WTC11 (cell line): ENCODE measurements around the gene TREH.
"Not testable (repeated sequence)": the region's sequence is repeated elsewhere in the genome, so short reads cannot be mapped to it uniquely, and the experiment has no call there.

ENCODE experiments used
- CTCF ChIP-seq: fragments of 200-600 bp; IDR thresholded peaks from 2 replicates; pipeline ENCODE4 v1.8.0; 2022; ENCODE audit warnings: antibody characterized with exemption
- E2F1 ChIP-seq: sonication (generic); formaldehyde crosslinking; IDR thresholded peaks from 2 replicates; pipeline ENCODE4 v1.8.0; 2022; ENCODE audit warnings: mild to moderate bottlenecking, missing genetic modification reagents
- ESRRA ChIP-seq: sonication (generic); formaldehyde crosslinking; IDR thresholded peaks from 2 replicates; pipeline ENCODE4 v1.8.1; 2022; ENCODE audit warnings: mild to moderate bottlenecking, missing genetic modification reagents, borderline replicate concordance
- OVOL2 ChIP-seq: fragments of 250-450 bp; sonication (Bioruptor Pico); IDR thresholded peaks from 2 replicates; pipeline ENCODE4 v1.9.0; 2021; ENCODE audit warnings: mild to moderate bottlenecking, borderline replicate concordance
- PREB ChIP-seq: sonication (generic); formaldehyde crosslinking; IDR thresholded peaks from 2 replicates; pipeline ENCODE4 v1.8.1; 2022; ENCODE audit warnings: mild to moderate bottlenecking, missing genetic modification reagents, moderate library complexity, borderline replicate concordance
- ZNF138 ChIP-seq: sonication (generic); formaldehyde crosslinking; conservative IDR thresholded peaks from 2 replicates; pipeline ENCODE4 v1.8.1; 2022; ENCODE audit warnings: mild to moderate bottlenecking, moderate library complexity, missing genetic modification reagents
- ZNF281 ChIP-seq: sonication (generic); formaldehyde crosslinking; IDR thresholded peaks from 2 replicates; pipeline ENCODE4 v1.8.0; 2023; ENCODE audit warnings: mild to moderate bottlenecking, missing genetic modification reagents

- TF ChIP-seq OVOL2; CTCF; ZNF281 (CRISPR knock-in tag); ESRRA (CRISPR knock-in tag); E2F1 (CRISPR knock-in tag); PREB (CRISPR knock-in tag); ZNF138 (CRISPR knock-in tag): not testable (repeated sequence)
Observed at GRCh38 chr11:118727001-118727720, 47.7 kb upstream of the TREH start.
